GM23248 (cell line): ENCODE measurements around the gene MAN1A1. TPM values are rescaled to one million over a fixed set of nuclear protein-coding genes. Genes with fewer than 3 reads are reported as not detected.

Experiments
- DNase-seq: peaks from one replicate; pipeline ENCODE4 v3.0.0-alpha.2; 2015
- H2AFZ ChIP-seq: fragments of 200-600 bp; sonication (generic); 2 replicates; pipeline ENCODE4 v1.6.1; 2016; ENCODE audit warnings: antibody characterized with exemption
- H3F3A ChIP-seq: fragments of 200-600 bp; sonication (generic); 2 replicates; pipeline ENCODE4 v1.6.1; 2016; ENCODE audit warnings: mild to moderate bottlenecking, antibody characterized with exemption, mixed run types; ENCODE audit not compliant: insufficient read depth
- H3K27ac ChIP-seq: fragments of 200-600 bp; sonication (generic); 2 replicates; pipeline ENCODE4 v1.5.1; 2016; ENCODE audit warnings: mild to moderate bottlenecking
- H3K27me3 ChIP-seq: fragments of 200-600 bp; sonication (generic); replicated peaks from 2 replicates; pipeline ENCODE4 v1.6.1; 2016; ENCODE audit warnings: mild to moderate bottlenecking; ENCODE audit not compliant: insufficient read depth
- H3K36me3 ChIP-seq: fragments of 200-600 bp; sonication (generic); 2 replicates; pipeline ENCODE4 v1.6.1; 2016; ENCODE audit warnings: low read depth, mild to moderate bottlenecking
- H3K4me1 ChIP-seq: fragments of 200-600 bp; sonication (generic); 2 replicates; pipeline ENCODE4 v1.6.1; 2016; ENCODE audit warnings: mild to moderate bottlenecking; ENCODE audit not compliant: insufficient read depth
- H3K4me2 ChIP-seq: fragments of 200-600 bp; sonication (generic); one replicate; pipeline ENCODE4 v1.6.1; 2016; ENCODE audit warnings: mild to moderate bottlenecking; ENCODE audit not compliant: unreplicated experiment
- H3K4me3 ChIP-seq: fragments of 200-600 bp; sonication (generic); 2 replicates; pipeline ENCODE4 v1.5.1; 2016; ENCODE audit warnings: mild to moderate bottlenecking
- H3K79me2 ChIP-seq: fragments of 200-600 bp; sonication (generic); 2 replicates; pipeline ENCODE4 v1.6.1; 2016; ENCODE audit warnings: mild to moderate bottlenecking; ENCODE audit not compliant: insufficient read depth
- H3K9ac ChIP-seq: fragments of 200-600 bp; sonication (generic); 2 replicates; pipeline ENCODE4 v1.6.1; 2016; ENCODE audit warnings: mild to moderate bottlenecking
- H3K9me2 ChIP-seq: fragments of 200-600 bp; sonication (generic); 2 replicates; pipeline ENCODE4 v1.6.1; 2016; ENCODE audit warnings: mixed run types, mild to moderate bottlenecking, moderate library complexity; ENCODE audit not compliant: insufficient read depth
- H3K9me3 ChIP-seq: fragments of 200-600 bp; sonication (generic); one replicate; pipeline ENCODE4 v1.6.1; 2017; ENCODE audit warnings: low read depth
- H4K20me1 ChIP-seq: fragments of 200-600 bp; sonication (generic); 2 replicates; pipeline ENCODE4 v1.6.0; 2016; ENCODE audit not compliant: insufficient read depth
- EZH2 ChIP-seq: fragments of 200-600 bp; sonication (generic); IDR thresholded peaks from 2 replicates; pipeline ENCODE4 v1.6.1; 2018; ENCODE audit warnings: antibody characterized with exemption, mild to moderate bottlenecking; ENCODE audit not compliant: insufficient read depth, poor library complexity, severe bottlenecking
- EZH2phosphoT487 ChIP-seq: fragments of 200-600 bp; sonication (generic); IDR thresholded peaks from 2 replicates; pipeline ENCODE4 v1.6.1; 2018; ENCODE audit warnings: antibody characterized with exemption, moderate library complexity, mild to moderate bottlenecking, low read depth; ENCODE audit not compliant: insufficient read depth
- WGBS, 2 experiments: methylation state at CpG; one replicate each; pipeline ENCODE4 v1.1.6; 2015 to 2017; ENCODE audit warnings: low lambda C conversion rate in 2 of 2, low coverage in 1 of 2; ENCODE audit errors: missing lambda C conversion rate in 2 of 2; 5-methylcytosine and 5-hydroxymethylcytosine counted together
- in situ Hi-C: fragments of 300-500 bp; cut with MboI; formaldehyde crosslinking; loops from 2 replicates; pipeline ENCODE4 v1.15.0; 2020
- polyA plus RNA-seq: library from polyadenylated mRNA; unstranded; fragments of >200 nt; fragmentation: Nextera tagmentation; extraction: Ambion mirVana; gene quantifications from 2 replicates; pipeline ENCODE4 v1.2.1, GENCODE V29; 2016
- total RNA-seq: library from RNA; depleted of rRNA; stranded (reverse); fragments of >200 nt; shearing (Covaris generic); gene quantifications from 2 replicates; pipeline ENCODE4 v1.2.3, GENCODE V29; 2014

MAN1A1 gene
- total and polyA plus RNA-seq, 2 experiments from 2014 or later, result 9.8 to 33.4 TPM

DNA sequence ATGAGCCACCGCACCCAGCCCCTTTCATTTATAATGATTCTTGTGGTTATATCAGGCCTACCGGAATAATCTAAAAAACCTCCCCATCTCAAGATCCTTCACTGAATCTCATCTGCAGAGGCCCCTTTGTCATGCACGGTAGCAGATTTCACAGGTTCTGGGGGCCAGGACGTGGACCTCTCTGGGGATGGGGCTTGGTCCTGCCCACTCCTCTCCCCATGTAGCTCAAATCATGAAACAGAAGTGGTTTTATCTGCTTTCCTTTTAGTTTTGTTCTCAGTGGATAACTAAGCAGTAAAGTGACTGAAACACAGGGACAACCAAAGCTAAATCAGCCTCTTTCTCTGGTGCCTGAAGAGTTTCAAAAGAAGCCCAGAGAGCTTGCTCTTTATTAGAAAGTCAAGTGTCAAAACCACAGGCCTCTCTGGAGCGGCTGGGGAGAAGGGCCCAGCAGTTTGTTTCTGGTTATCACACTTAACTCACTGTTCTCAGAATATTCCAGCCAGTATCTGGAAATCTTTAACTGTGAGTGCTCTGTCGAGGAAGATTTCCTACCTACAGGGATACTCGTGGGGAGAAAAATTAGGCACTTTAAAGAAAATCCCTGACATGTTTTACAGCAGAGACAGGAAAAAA is 210.5 kb downstream of the MAN1A1 start:
- Histone ChIP-seq H3K4me2 (no peak overlapping the region), H3K4me3 (no peak overlapping the region), H4K20me1 (no peaks in the 10 kb centered on the region), H3K79me2 (no peaks in the 10 kb centered on the region), H3K9me3 (no peaks in the 10 kb centered on the region), H2AFZ (peak overlapping the region; percentile 12), H3K9me2 (no peaks in the 10 kb centered on the region), H3F3A (peaks cover 8% of the 10 kb centered on the region; the same call in 1 of the 2 replicates), H3K36me3 (no peaks in the 10 kb centered on the region), H3K27me3 (no peaks in the 10 kb centered on the region), H3K27ac (no peak overlapping the region), H3K4me1 (peaks cover 14% of the 10 kb centered on the region), H3K9ac (no peak overlapping the region)
- in situ Hi-C loops, result no loop called here
- TF ChIP-seq EZH2phosphoT487 (no peak), EZH2 (no peak)
- WGBS, 2 experiments, result 62 to 64% methylated on average over 7 of the region's 7 CpGs
- DNase-seq, result no peak

DNA sequence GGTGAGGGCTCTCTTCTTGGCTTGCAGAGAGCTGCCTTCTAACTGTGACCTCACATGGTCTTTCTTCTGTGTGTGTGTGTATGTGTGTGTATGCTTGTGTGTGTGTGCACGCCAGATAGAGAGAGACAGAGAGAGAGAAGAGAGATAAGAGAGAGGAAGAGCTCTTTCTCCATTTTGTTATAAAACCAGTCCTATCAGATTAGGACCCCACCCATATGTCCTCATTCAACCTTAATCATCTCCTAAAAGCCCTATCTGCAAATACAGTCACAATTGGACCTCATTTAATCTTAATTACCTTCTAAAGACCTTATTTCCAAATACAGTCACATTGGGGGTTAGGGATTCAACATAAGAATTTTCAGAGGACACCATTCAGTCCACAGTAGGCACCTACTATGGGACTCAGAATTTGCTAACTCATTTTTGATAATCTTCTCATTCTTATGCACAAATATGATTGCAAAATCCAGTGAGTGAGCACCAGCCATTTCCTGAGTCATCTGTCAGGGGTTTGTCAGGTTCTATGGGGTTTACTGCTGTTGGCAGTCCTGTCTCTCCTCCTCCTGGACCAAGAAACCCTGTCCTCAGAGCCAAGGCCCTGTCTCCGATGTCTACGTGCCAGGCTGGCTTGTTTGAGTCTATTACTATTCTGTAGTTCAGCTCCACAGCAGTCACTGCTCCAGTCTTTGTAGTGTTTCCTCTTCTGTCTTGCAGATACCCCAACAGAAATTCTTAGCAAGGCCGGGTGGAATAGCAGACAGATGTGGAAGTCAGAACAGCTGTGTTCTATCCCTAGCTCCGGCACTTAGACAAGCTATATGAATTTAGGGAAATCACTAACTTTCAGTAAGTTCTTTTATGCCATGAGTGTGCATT is 212.1 kb downstream of the MAN1A1 start:
- Histone ChIP-seq H3K79me2 (no peaks in the 10 kb centered on the region), H3K9me2 (no peaks in the 10 kb centered on the region), H3K9ac (no peak overlapping the region), H3F3A (peaks cover 8% of the 10 kb centered on the region; the same call in 1 of the 2 replicates), H2AFZ (peak overlapping the region; percentile 50), H3K36me3 (no peaks in the 10 kb centered on the region), H3K4me2 (peak overlapping the region; percentile 28), H4K20me1 (no peaks in the 10 kb centered on the region), H3K27me3 (no peaks in the 10 kb centered on the region), H3K27ac (no peak overlapping the region), H3K4me1 (peaks cover 14% of the 10 kb centered on the region), H3K4me3 (no peak overlapping the region), H3K9me3 (no peaks in the 10 kb centered on the region)
- in situ Hi-C loops, result no loop called here
- peak; percentile 76 for DNase-seq
- 32 to 34% methylated on average over 5 of the region's 5 CpGs for WGBS, 2 experiments
- TF ChIP-seq EZH2, result no peak
- TF ChIP-seq EZH2phosphoT487, result no peak

DNA sequence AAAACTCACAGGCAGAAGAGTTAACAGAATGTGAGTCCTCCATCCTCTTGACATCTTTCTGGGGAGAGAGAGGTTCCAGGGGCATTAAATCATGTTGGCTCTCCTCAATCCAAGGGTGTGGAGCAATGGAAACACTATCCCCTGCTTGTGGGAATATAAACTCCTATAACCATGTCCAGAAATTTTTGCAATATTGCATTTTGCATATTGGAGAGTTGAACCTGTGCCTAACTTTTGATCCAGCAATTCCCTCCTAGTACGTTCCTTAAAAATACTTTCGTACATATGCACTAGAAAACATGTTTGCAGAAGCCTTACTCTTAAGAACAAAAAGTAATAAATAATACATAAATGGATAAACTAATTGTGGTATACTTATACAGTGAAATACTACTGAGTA is 214.8 kb downstream of the MAN1A1 start:
- Histone ChIP-seq H2AFZ (no peak overlapping the region), H3K9me2 (no peaks in the 10 kb centered on the region), H3K4me1 (peaks cover 18% of the 10 kb centered on the region), H3K27ac (no peak overlapping the region), H3K4me2 (no peak overlapping the region), H3K79me2 (no peaks in the 10 kb centered on the region), H3K4me3 (no peak overlapping the region), H3K27me3 (no peaks in the 10 kb centered on the region), H3K9me3 (no peaks in the 10 kb centered on the region), H3F3A (peaks cover 8% of the 10 kb centered on the region; the same call in 1 of the 2 replicates), H3K9ac (no peak overlapping the region), H3K36me3 (no peaks in the 10 kb centered on the region), H4K20me1 (no peaks in the 10 kb centered on the region)
- TF ChIP-seq EZH2 (no peak), EZH2phosphoT487 (no peak)
- in situ Hi-C loops, result no loop called here
- 33 to 46% methylated on average over 2 of the region's 2 CpGs for WGBS, 2 experiments
- DNase-seq, result no peak

DNA sequence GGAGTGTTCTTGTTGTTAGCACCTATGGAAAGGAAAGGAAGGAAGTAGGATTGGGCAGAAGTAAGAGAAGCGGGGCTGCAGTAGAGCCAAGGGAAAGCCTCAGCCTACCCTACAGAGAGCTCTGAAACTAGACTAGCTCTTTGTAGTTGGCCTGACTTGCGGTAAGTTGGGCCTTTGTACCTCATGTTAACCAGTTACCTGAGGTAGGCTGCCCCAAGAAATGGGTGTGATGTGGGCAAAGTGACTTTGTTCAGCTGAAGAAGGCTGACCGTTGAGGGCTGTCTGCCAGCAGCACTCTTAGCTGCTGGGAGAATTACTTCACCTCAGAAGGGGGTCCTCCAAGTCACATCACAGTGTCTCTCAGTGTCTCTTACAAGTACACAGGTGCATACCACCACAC is 216.2 kb downstream of the MAN1A1 start:
- Histone ChIP-seq H3K9me3 (no peaks in the 10 kb centered on the region), H3K9me2 (no peaks in the 10 kb centered on the region), H4K20me1 (no peaks in the 10 kb centered on the region), H3K79me2 (no peaks in the 10 kb centered on the region), H3K27ac (no peak overlapping the region), H3K4me3 (no peak overlapping the region), H3K27me3 (no peaks in the 10 kb centered on the region), H2AFZ (no peak overlapping the region), H3K4me2 (no peak overlapping the region), H3K4me1 (peaks cover 25% of the 10 kb centered on the region), H3F3A (peaks cover 8% of the 10 kb centered on the region; the same call in 1 of the 2 replicates), H3K9ac (no peak overlapping the region), H3K36me3 (no peaks in the 10 kb centered on the region)
- TF ChIP-seq EZH2phosphoT487 (no peak), EZH2 (no peak)
- in situ Hi-C loops, result no loop called here
- 91 to 95% methylated on average over 3 of the region's 3 CpGs for WGBS, 2 experiments
- DNase-seq, result no peak
